Stimulated activated naive CD4-positive, alpha-beta T cell (primary cell): ENCODE results near the gene PRELID2.
"Not testable (repeated sequence)": the region's sequence is repeated elsewhere in the genome, so short reads cannot be mapped to it uniquely, and the experiment has no call there.

ENCODE experiments used
- DNase-seq, 6 experiments: peaks; one replicate each; lab custom pipeline; 2025; lab: John Stamatoyannopoulos, UW

PRELID2 gene

DNA sequence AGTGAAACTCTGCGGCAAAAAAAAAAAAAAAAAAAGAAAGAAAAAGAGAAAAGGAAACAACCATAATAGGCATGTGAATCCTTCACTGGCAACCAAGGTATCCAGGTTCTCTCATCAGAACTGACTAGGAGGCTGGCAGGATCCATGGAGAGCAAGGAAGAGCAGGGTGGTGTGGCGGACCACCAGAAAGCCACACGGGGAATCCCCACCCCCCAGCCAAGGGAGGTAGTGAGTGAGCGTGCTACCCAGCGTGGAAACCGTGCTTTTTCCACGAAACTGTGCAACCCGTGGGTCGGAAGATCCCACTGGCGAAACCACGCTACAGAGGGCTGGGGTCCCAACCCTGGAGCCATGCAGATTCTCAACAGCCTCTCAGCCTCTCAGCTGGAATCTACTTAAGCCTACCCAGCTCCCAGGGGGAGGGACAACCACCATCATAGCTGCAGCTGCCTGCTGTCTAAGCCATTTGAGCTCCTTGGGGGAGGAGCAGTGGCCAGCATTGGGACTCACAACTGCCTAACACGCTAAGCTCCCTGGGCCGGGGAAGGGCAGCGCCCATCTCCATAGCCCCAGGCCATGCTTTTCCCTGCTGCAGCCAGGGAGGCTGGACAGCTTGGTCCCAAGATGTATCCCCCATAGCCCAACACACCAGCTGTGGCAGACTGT is 91.6 kb downstream of the PRELID2 start:
- peak in 2 of 6 experiments; percentile 19 to 22 for DNase-seq

DNA sequence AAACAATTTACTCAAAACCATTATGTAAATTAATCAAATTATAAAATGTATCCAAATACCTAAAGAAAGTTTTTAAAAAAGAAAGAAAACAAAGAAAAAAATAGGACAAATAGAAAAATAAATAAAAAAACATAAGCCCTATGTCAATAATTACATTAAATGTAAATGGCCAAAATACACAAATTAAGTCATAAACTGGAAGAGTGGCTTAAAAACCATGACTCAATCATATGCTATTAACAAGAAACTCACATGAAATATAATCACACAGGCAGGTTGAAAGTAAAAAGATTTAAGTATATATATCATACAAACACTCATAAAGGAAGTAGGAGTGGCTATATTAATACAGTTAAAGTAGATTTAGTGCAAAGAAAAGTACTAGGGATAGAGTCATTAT is 95.3 kb downstream of the PRELID2 start:
- DNase-seq, result no peak

DNA sequence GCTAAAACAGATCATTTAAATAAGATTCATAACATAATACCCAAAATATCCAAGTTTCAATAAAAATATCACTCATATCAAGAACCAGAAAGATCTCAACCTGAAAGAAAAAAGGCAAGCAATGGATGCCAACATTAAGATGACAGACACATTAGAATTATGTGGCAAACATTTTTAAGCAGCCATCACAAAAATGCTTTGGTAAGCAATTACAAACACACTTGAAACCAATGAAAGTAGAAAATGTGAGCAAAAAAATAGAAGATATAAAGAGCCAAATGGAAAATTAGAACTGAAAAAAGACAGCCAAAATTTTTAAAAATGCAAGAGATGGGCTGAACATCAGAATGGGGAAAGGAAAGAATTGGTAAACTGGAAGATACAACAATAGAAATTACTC is 96.9 kb downstream of the PRELID2 start:
- DNase-seq, result no peak

DNA sequence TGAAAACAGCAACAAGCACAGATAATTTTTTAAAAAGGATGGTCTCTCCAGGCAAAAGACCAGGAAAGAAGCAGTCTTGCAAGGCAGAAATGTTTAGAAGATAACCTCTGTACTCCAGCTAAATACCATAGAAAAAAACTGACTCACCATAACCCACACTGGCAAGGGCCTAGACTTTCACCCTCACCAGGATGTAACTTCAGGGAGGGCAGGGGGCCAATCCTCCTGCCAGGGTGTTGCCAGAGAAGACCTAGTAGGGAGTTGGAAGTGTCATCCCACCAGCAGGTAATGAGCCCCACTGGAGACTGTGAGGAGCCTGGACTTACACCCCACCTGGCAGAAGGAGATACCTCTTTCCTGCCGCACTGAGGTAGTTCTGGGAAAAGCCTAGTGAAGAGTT is 97.6 kb downstream of the PRELID2 start:
- no peak for DNase-seq

DNA sequence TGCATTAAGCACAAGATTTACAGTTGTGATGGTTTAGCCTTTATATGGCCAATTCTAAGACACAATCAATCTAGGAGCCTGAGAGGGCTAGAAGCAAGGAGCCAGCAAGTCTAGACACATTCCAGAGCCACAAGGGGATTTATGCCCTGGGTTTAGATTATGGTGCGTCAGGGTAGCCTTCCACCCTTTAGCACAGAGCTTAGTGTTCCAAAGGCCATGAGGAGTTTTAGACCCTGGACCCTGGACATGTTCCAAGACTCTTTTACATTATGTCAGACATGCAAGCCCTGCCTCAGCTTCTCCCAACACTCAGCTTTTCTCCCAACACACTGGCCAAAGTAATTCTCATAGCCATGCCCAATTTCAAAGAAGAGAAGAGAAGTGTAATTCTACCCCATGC is 105.2 kb downstream of the PRELID2 start:
- not testable (repeated sequence) for DNase-seq

DNA sequence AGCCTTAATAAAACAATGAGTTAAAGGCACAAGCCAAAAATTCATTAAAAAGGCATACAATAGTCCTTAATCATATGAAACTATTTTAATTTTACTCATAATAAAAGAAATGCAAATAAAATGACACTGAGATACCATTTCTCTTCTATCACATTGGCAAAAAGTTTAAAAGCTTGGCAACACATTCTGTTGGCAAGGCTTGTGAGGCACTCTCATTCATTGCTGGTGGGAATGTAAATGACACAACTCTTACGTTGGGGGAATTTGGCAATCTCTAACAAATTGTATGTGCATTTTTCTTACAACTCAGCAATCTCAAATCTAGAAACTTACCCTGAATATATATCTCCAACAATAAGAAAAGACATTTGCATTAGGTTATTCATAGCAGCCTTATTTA is 111.6 kb downstream of the PRELID2 start:
- DNase-seq, result no peak

DNA sequence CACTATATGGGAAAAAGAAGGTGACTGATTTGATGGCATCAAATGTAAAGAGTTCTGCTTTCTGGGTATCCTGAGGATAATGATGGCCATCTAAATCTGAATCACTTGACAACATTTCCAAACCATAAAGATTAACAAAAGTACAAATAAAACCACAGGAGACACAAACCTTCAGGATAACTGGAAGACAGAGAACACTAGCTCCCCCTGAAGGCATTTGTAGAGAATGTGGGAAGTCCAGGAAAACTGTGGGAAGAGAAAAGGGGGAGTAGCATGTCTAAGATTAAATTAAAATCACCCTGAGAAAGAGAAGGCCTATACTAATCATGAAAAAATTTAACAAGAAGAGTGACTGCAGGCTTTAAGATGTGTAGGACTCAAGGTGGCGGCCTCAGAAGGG is 116.2 kb downstream of the PRELID2 start:
- no peak for DNase-seq

DNA sequence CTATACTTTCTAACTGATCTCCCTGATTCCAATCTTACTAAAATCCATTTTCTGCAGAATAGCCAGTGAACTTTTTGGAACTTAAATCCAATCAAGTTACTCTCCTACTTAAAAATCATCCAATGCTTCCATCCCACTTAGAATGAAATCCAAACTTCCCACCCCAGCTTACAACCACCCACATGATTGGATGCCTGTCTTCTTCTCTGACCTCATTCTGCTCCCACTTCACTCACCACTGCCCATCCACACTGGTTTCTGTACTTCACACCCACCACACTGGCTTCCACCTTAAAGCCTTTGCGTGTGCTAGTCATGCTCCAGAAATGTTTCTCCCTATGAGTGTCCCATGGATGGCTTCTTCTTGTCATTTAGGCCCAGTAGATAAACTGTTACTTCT is 119.7 kb downstream of the PRELID2 start:
- no peak for DNase-seq

DNA sequence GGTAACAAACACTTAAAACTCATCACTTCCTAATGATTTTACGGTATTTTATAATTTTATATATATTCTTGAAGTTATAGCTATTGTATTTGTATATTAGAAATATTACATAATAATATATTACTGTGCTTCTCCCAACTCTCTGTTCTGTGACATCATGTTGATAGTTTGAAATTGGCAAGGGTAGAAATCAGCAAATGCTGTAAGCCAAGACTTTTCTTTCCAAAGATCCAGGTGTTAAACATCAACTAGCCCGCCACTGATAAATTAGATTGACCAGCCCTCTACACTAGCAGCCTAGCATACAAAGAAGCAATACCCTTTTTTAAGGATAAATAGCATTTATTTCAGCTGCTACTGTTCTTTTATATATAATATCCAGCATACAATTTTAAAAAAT is 122.9 kb downstream of the PRELID2 start:
- DNase-seq, result no peak

DNA sequence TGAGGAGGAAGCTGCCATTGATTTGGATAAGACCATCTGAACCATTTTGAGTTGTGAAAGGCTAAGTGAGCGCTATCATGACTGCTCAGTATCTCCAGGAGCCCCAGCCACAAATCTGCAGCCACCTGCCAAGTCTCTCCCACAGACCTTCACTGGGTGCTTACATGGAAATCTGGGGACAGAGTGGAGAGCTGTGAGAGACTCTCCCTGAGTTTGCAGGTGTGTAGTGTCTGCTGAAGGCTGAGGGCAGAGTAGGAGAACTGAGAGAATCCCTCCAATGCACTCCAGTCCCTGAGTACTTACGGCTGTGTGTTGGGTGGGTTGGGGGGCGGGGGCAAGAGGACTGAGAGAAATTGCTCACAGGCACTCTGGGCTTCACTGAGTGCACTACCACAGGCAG is 123.7 kb downstream of the PRELID2 start:
- DNase-seq, result no peak
